B cell (primary cell): ENCODE data around the gene ERBB3. TPM values are rescaled to one million over a fixed set of nuclear protein-coding genes. Genes with fewer than 3 reads are reported as not detected.
A peak's percentile ranks its signal among the peaks of the same experiment; 100 is the strongest.
"Not testable (repeated sequence)": the region's sequence is repeated elsewhere in the genome, so short reads cannot be mapped to it uniquely, and the experiment has no call there.

Experiments
- ATAC-seq: fragments of 200-7000 bp; cut with Tn5 transposase; one replicate; pipeline ENCODE4 v1.10.0; 2021; ENCODE audit warnings: low read depth, mild to moderate bottlenecking, moderate number of reproducible peaks, moderate library complexity
- CTCF ChIA-PET: fragments of 350-600 bp; sonication (Branson Sonifier 250); formaldehyde crosslinking; loops from one replicate; lab custom pipeline; 2021; ENCODE audit warnings: antibody characterized with exemption, inconsistent platforms; lab: Charles Lee
- POLR2A ChIA-PET: fragments of 350-600 bp; sonication (Branson Sonifier 250); formaldehyde crosslinking; loops from one replicate; lab custom pipeline; 2021; ENCODE audit warnings: antibody characterized with exemption; lab: Charles Lee
- DNase-seq: peaks from one replicate; pipeline ENCODE4 v3.0.0; 2013
- H2AFZ ChIP-seq: 2 replicates; pipeline ENCODE4 v1.6.1; 2012; ENCODE audit warnings: mild to moderate bottlenecking, low read depth, low read length; ENCODE audit not compliant: insufficient read depth, poor library complexity, severe bottlenecking
- H3K27ac ChIP-seq, 2 donors: 1 replicate in 1 of 2; 2 replicates in 1 of 2; pipeline ENCODE4 v1.5.1; 2012 to 2013; ENCODE audit warnings: low read length in 2 of 2, mild to moderate bottlenecking in 2 of 2, moderate library complexity in 1 of 2
- H3K27me3 ChIP-seq, 4 experiments: fragments of 200-600 bp in 1 of 4; sonication (generic) in 1 of 4; replicated peaks in 1 of 4; 1 replicate in 2 of 4; 2 replicates in 2 of 4; pipeline versions ENCODE4 v1.6.1 to v1.7.0; 2013 to 2016; ENCODE audit warnings: low read length in 3 of 4, mild to moderate bottlenecking in 2 of 4, mixed read lengths in 1 of 4, moderate library complexity in 1 of 4; ENCODE audit not compliant: insufficient read depth in 4 of 4, control insufficient read depth in 3 of 4; ENCODE audit errors: control extremely low read depth in 1 of 4
- H3K36me3 ChIP-seq, 2 experiments: replicated peaks in 1 of 2; 1 replicate in 1 of 2; 2 replicates in 1 of 2; pipeline versions ENCODE4 v1.6.1 to v1.7.1; 2013; ENCODE audit warnings: low read length in 1 of 2; ENCODE audit not compliant: insufficient read depth in 2 of 2, control insufficient read depth in 1 of 2; ENCODE audit errors: control extremely low read depth in 1 of 2, extremely low read depth in 1 of 2
- H3K4me1 ChIP-seq, 2 donors: fragments of 200-600 bp in 1 of 2; sonication (generic) in 1 of 2; 1 replicate in 1 of 2; 2 replicates in 1 of 2; pipeline versions ENCODE4 v1.5.1 to v1.6.1; 2013 to 2017; ENCODE audit warnings: low read length in 2 of 2; ENCODE audit not compliant: control insufficient read depth in 2 of 2, insufficient read depth in 2 of 2
- H3K4me2 ChIP-seq: replicated peaks from 2 replicates; pipeline ENCODE3; 2012; ENCODE audit warnings: mild to moderate bottlenecking, low read depth, low read length; ENCODE audit not compliant: poor library complexity, severe bottlenecking
- H3K4me3 ChIP-seq, 5 experiments: fragments of 200-600 bp in 1 of 5; sonication (generic) in 1 of 5; 1 replicate in 3 of 5; 2 replicates in 2 of 5; pipeline versions ENCODE4 v1.5.1 to v1.7.0; 2011 to 2016; ENCODE audit warnings: low read length in 4 of 5, mild to moderate bottlenecking in 4 of 5, low read depth in 2 of 5, control low read depth in 1 of 5, moderate library complexity in 1 of 5; ENCODE audit not compliant: insufficient read depth in 1 of 5; ENCODE audit errors: control extremely low read depth in 1 of 5, extremely low read depth in 1 of 5
- H3K79me2 ChIP-seq: fragments of 200-600 bp; sonication (generic); one replicate; pipeline ENCODE4 v1.6.0; 2016; ENCODE audit warnings: low read length; ENCODE audit not compliant: control insufficient read depth, insufficient read depth
- H3K9ac ChIP-seq: fragments of 200-600 bp; sonication (generic); 2 replicates; pipeline ENCODE4 v1.6.1; 2017; ENCODE audit warnings: mild to moderate bottlenecking, low read length, moderate library complexity
- H3K9me3 ChIP-seq, 3 donors: one replicate each; pipeline versions ENCODE4 v1.6.1 to v1.7.1; 2013; ENCODE audit warnings: low read length in 2 of 3; ENCODE audit not compliant: control insufficient read depth in 2 of 3, insufficient read depth in 1 of 3; ENCODE audit errors: control extremely low read depth in 1 of 3
- H4K20me1 ChIP-seq: 2 replicates; pipeline ENCODE4 v1.6.0; 2012; ENCODE audit warnings: mild to moderate bottlenecking, low read length; ENCODE audit not compliant: insufficient read depth, control insufficient read depth, poor library complexity, severe bottlenecking
- H3K27ac Mint-ChIP-seq: one replicate; pipeline ENCODE4 v1.8.0; 2021; ENCODE audit warnings: mixed read lengths
- H3K27me3 Mint-ChIP-seq: one replicate; pipeline ENCODE4 v1.8.0; 2021; ENCODE audit warnings: mixed read lengths
- H3K4me1 Mint-ChIP-seq: one replicate; pipeline ENCODE4 v1.8.0; 2021; ENCODE audit warnings: mixed read lengths
- H3K4me3 Mint-ChIP-seq: one replicate; pipeline ENCODE4 v1.8.0; 2021; ENCODE audit warnings: mixed read lengths
- H3K9me3 Mint-ChIP-seq: one replicate; pipeline ENCODE4 v1.8.0; 2022; ENCODE audit warnings: mixed read lengths; ENCODE audit not compliant: insufficient read depth
- EZH2 ChIP-seq: IDR thresholded peaks from 2 replicates; pipeline ENCODE4 v1.6.1; 2012; ENCODE audit warnings: borderline replicate concordance, low read depth, mild to moderate bottlenecking, moderate library complexity, low read length; ENCODE audit not compliant: insufficient read depth, poor library complexity, severe bottlenecking
- WGBS: methylation state at CpG from one replicate; pipeline ENCODE4 v1.1.5; 2013; ENCODE audit warnings: missing lambda C conversion rate; ENCODE audit not compliant: insufficient coverage; 5-methylcytosine and 5-hydroxymethylcytosine counted together
- intact Hi-C: fragments of 100-400 bp; cut with micrococcal nuclease; formaldehyde crosslinking; loops from one replicate; pipeline ENCODE4 v1.10.0; 2022
- polyA plus RNA-seq: library from polyadenylated mRNA; depleted of rRNA; stranded (reverse); fragments of >200 nt; gene quantifications from 2 replicates; pipeline ENCODE4 v1.2.3, GENCODE V29; 2012
- total RNA-seq, 2 donors: library from RNA; stranded (reverse); fragments of 120-200 nt in 1 of 2; gene quantifications; 1 replicate in 1 of 2; 2 replicates in 1 of 2; pipeline versions ENCODE4 v1.2.3 to v1.2.4, GENCODE V29; 2013 to 2022
- TF ChIP-seq, protein P1 (sequence below): fragments of 200-600 bp; IDR thresholded peaks from one replicate; pipeline ENCODE4 v1.8.0; 2022; ENCODE audit warnings: antibody characterized with exemption, mild to moderate bottlenecking

The ERBB3 gene
- total and polyA plus RNA-seq, 2 donors (not counting 1 experiment from before 2014, with no cell fraction given) = 0.10 TPM; not detected in 1

DNA sequence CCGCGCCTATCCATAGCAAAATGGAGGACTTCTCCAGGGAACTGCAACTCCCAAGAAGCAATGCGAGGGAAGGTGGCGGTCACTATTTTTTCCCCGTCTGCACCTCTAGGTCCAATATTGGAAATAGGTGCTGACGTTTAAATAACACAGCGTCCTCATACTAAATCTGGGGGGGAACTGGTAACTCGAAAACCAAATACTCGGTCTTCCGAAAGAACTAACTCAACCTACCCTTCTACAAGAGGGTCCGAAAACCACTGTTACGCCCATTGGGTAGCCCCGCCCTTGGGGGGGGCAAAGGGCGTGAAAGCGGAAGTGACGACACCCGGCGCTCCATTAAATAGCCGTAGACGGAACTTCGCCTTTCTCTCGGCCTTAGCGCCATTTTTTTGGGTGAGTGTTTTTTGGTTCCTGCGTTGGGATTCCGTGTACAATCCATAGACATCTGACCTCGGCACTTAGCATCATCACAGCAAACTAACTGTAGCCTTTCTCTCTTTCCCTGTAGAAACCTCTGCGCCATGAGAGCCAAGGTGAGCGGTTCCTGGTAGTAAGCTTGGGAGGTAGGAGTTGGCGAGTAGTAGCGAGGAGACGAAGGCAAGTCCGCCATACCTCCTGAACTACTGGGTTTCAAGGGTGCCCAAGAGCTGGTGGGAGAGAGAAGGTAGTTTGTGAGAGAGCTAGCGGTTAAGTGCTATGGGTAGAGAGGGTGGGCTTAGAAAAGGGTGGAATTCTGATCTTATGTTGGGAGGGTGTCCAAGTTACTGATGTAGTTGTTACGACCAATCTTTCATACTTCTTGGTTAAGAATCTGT is 36.5 kb downstream of the ERBB3 start, which contains the start of gene RPL41:
Gene RPL41 (plus strand): TSS at position 367 of the 815 bp plus-strand sequence.
- ATAC-seq (peak; percentile 51), DNase-seq (peak; percentile 98)
- Histone ChIP-seq H2AFZ (peak within 1 kb of the TSS; percentile 83), H3K4me1 (peaks cover 17 to 30% of the 10 kb centered on the region in 2 donors), H3K27me3 (no peaks in the 10 kb centered on the region), H4K20me1 (peaks cover under 1% of the 10 kb centered on the region), H3K4me2 (peak within 1 kb of the TSS; percentile 85), H3K9me3 (no peaks in the 10 kb centered on the region), H3K36me3 (peaks cover 0 to 40% of the 10 kb centered on the region in 2 experiments), H3K9ac (peak within 1 kb of the TSS; percentile 95), H3K27ac (peak within 1 kb of the TSS; percentile 94 to 95), H3K79me2 (peaks cover 32% of the 10 kb centered on the region), H3K4me3 (peak within 1 kb of the TSS; percentile 64 to 99 (median 97))
- Mint-ChIP-seq H3K9me3 (no peaks in the 10 kb centered on the region), H3K4me3 (peak within 1 kb of the TSS; percentile 99), H3K4me1 (peaks cover 34% of the 10 kb centered on the region), H3K27ac (peak within 1 kb of the TSS; percentile 99), H3K27me3 (no peaks in the 10 kb centered on the region)
- 0% methylated on average over 14 of the region's 34 CpGs for WGBS
- ChIA-PET CTCF (interaction anchor here (0.6 to 13.8 kb wide), 13 partner anchors 9 to 378 kb away, joined by 3 to 247 read pairs (median 3); partner anchors contain the start of genes ESYT1, PA2G4, SMARCC2 and STAT2), POLR2A (interaction anchor here (0.7 to 4.4 kb wide), 8 partner anchors 9 to 287 kb away, joined by 3 to 49 read pairs (median 8); partner anchors contain the start of genes CNPY2, DNAJC14, ESYT1 and PA2G4)
- no peak for TF ChIP-seq EZH2
- TF ChIP-seq, protein P1, sequence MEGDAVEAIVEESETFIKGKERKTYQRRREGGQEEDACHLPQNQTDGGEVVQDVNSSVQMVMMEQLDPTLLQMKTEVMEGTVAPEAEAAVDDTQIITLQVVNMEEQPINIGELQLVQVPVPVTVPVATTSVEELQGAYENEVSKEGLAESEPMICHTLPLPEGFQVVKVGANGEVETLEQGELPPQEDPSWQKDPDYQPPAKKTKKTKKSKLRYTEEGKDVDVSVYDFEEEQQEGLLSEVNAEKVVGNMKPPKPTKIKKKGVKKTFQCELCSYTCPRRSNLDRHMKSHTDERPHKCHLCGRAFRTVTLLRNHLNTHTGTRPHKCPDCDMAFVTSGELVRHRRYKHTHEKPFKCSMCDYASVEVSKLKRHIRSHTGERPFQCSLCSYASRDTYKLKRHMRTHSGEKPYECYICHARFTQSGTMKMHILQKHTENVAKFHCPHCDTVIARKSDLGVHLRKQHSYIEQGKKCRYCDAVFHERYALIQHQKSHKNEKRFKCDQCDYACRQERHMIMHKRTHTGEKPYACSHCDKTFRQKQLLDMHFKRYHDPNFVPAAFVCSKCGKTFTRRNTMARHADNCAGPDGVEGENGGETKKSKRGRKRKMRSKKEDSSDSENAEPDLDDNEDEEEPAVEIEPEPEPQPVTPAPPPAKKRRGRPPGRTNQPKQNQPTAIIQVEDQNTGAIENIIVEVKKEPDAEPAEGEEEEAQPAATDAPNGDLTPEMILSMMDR = no peak
- intact Hi-C loops = loop anchor here (1.0 to 5.0 kb wide), 8 partner anchors 12 to 1636 kb away; partner anchors contain the start of genes CDK4, DNAJC14, MYL6 and PA2G4

DNA sequence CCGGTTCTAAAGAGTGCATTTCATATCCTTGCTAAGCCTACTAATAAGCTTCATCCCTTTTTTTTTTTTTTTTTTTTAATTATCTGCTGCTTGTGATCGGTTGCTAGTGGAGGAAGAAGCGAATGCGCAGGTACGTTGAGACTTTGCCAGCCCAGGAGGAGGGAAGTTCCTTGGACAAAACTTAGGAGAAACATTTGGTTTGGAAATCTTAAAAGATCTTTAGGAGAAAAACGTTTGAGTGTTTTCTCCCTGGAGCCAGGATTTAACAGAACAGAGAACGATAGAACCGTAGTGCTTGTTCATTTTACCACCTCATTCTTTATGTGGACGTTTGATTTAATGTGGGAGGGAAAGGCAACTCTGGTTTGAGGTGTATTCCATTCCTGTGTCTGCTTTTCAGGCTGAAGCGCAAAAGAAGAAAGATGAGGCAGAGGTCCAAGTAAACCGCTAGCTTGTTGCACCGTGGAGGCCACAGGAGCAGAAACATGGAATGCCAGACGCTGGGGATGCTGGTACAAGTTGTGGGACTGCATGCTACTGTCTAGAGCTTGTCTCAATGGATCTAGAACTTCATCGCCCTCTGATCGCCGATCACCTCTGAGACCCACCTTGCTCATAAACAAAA is 37.2 kb downstream of the ERBB3 start:
- Histone ChIP-seq H3K36me3 (peaks cover 0 to 39% of the 10 kb centered on the region in 2 experiments), H3K9ac (peak overlapping the region; percentile 95), H3K4me3 (peak overlapping the region; percentile 64 to 99 (median 97)), H3K79me2 (peaks cover 40% of the 10 kb centered on the region), H3K4me2 (peak overlapping the region; percentile 85), H3K4me1 (peaks cover 17 to 30% of the 10 kb centered on the region in 2 donors), H2AFZ (peak overlapping the region; percentile 83), H3K27ac (peak overlapping the region; percentile 94 to 95)
- Mint-ChIP-seq H3K27ac (peak overlapping the region; percentile 99), H3K4me3 (peak overlapping the region; percentile 99), H3K4me1 (peaks cover 34% of the 10 kb centered on the region)
- H3K9me3 Mint-ChIP-seq, H4K20me1 ChIP-seq, H3K27me3 Mint-ChIP-seq, H3K27me3 ChIP-seq, H3K9me3 ChIP-seq, ATAC-seq, DNase-seq: not testable (repeated sequence)
- CTCF ChIA-PET = interaction anchor here (0.9 to 13.8 kb wide), 10 partner anchors 9 to 378 kb away, joined by 3 to 247 read pairs (median 8); partner anchors contain the start of genes ESYT1, MYL6, PA2G4 and SMARCC2
- WGBS = 4% methylated on average over 4 of the region's 16 CpGs
- intact Hi-C loops = loop anchor here (5.0 kb wide), 5 partner anchors 40 to 1635 kb away; partner anchors contain the start of genes CDK4, DNAJC14, MYL6 and PYM1
- POLR2A ChIA-PET = interaction anchor here (0.7 to 4.4 kb wide), 11 partner anchors 10 to 288 kb away, joined by 3 to 49 read pairs (median 7); partner anchors contain the start of genes ANKRD52, CNPY2, DNAJC14 and ESYT1
